ENCODE results near the gene BRD2. TPM values are rescaled to one million over a fixed set of nuclear protein-coding genes. Genes with fewer than 3 reads are reported as not detected.

Gene BRD2
- total RNA-seq, 1 experiment from 2014 or later = 171 TPM

DNA sequence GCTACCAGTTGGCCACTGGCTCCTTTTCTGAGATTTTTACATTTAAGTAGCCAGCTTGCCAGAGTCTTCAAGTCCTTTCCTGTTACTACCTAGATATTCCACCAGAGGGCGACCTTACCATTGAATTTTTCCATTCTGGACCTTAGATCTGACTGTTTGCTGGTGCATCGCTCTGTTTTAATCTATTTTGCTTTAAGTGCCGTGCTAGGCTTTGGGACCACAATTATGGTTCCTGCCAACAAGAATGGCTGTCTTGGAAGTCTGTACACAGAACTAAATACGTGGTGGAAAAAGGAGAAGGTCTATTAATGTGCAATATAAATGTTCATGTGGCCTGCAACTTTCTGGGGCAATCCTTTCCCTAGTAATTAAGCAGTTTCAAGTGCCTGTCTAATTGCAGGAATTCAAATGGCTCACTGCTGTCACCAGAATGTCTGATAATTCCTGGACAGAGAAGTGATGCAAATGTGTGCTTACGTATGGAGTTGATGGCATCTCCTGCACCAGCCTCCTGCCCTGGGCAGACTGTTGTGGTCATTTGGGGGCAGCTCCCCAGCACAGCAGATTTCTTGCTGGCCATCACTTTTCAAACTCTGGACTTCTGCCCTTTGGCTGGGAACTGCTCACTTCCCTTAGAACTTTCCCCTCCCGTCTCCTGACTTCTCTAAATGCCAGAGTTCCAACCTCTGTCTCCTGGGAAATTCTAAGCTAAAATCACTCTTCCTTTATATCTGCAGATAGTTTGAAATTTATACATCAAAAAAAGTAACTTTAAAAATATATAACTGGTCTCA is 46.6 kb downstream of the BRD2 start:
- no peaks in the 10 kb centered on the region for H3K9me2 ChIP-seq (replicated peaks; ENCODE audit: low read length)
- intact Hi-C loops (cut with micrococcal nuclease) = loop anchor here (1.0 to 2.0 kb wide), 3 partner anchors 78 to 233 kb away; no protein-coding TSS in a partner anchor
- H3K4me2 ChIP-seq (ENCODE audit: low read length) = no peak overlapping the region
- ChIA-PET CTCF (interaction anchor here (0.7 kb wide), 1 partner anchor 395 kb away, joined by 3 read pairs; no protein-coding TSS in a partner anchor), POLR2A (ENCODE audit: unreplicated experiment) (interaction anchor here (0.6 kb wide), 1 partner anchor 1922 kb away, joined by 3 read pairs; no protein-coding TSS in a partner anchor)
- H3K4me1 ChIP-seq (ENCODE audit: insufficient read depth, low read length) = no peaks in the 10 kb centered on the region
- no peaks in the 10 kb centered on the region for H4K20me1 ChIP-seq (ENCODE audit: low read length)
- H3F3A ChIP-seq (ENCODE audit: low read length, unreplicated experiment) = no peaks in the 10 kb centered on the region
- H3K4me3 ChIP-seq (ENCODE audit: low read length) = no peak overlapping the region
- H3K9me3 ChIP-seq (ENCODE audit: low read length) = no peaks in the 10 kb centered on the region
- no peaks in the 10 kb centered on the region for H3K79me2 ChIP-seq (ENCODE audit: low read length)
- no peak overlapping the region for H2AFZ ChIP-seq (ENCODE audit: low read length)
- TF ChIP-seq EZH2phosphoT487 (IDR thresholded peaks at IDR 0.05; ENCODE audit: borderline replicate concordance, low read length) = no peak
- no peak for TF ChIP-seq EZH2 (IDR thresholded peaks at IDR 0.05; ENCODE audit: low read length, unreplicated experiment)
- TF ChIP-seq CTCF (conservative IDR thresholded peaks at IDR 0.05; ENCODE audit: low read depth, low read length) = peak; percentile 82
- ATAC-seq (peak; percentile 74), DNase-seq (peak; percentile 83)
- H3K36me3 ChIP-seq (ENCODE audit: low read depth, low read length) = no peaks in the 10 kb centered on the region
- no peak overlapping the region for H3K27ac ChIP-seq (ENCODE audit: low read length)
- H3K9ac ChIP-seq (ENCODE audit: low read length) = no peak overlapping the region
- peaks cover 83% of the 10 kb centered on the region for H3K27me3 ChIP-seq (ENCODE audit: low read length)
- no TSS peak for BruUV-seq (replicated peaks)

DNA sequence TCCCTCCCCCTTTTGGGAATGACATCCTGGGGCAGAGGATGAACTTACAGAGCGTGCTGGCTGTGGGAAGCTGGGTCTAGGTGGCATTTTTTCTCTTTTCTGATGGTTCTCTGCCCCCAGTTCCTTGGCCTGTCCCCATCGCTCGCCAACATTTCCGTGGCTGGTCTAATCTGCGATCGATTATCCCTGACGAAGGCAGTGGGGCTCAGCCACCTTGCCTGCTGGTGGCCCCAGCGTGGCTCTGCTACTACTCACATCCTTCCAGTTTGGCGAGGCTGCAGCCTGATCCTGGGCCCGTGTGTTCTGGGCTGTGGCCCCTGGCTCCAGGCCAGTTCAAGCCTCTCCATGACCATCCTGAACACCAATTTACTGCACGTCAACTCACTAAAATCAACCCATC is 47.4 kb downstream of the BRD2 start:
- ATAC-seq (no peak), DNase-seq (no peak)
- H3K27ac ChIP-seq (ENCODE audit: low read length) = no peak overlapping the region
- no peaks in the 10 kb centered on the region for H3K9me3 ChIP-seq (ENCODE audit: low read length)
- intact Hi-C loops (cut with micrococcal nuclease) = loop anchor here (2.0 kb wide), 1 partner anchor 77 kb away; no protein-coding TSS in a partner anchor
- H3K4me2 ChIP-seq (ENCODE audit: low read length) = no peak overlapping the region
- H3K79me2 ChIP-seq (ENCODE audit: low read length) = no peaks in the 10 kb centered on the region
- TF ChIP-seq CTCF (conservative IDR thresholded peaks at IDR 0.05; ENCODE audit: low read depth, low read length) (no peak), EZH2phosphoT487 (IDR thresholded peaks at IDR 0.05; ENCODE audit: borderline replicate concordance, low read length) (no peak), EZH2 (IDR thresholded peaks at IDR 0.05; ENCODE audit: low read length, unreplicated experiment) (no peak)
- ChIA-PET CTCF (interaction anchor here (0.7 kb wide), 1 partner anchor 394 kb away, joined by 3 read pairs; no protein-coding TSS in a partner anchor), POLR2A (ENCODE audit: unreplicated experiment) (no interaction called here)
- no peak overlapping the region for H3K9ac ChIP-seq (ENCODE audit: low read length)
- BruUV-seq (replicated peaks) = no TSS peak
- H3K9me2 ChIP-seq (replicated peaks; ENCODE audit: low read length) = no peaks in the 10 kb centered on the region
- no peaks in the 10 kb centered on the region for H4K20me1 ChIP-seq (ENCODE audit: low read length)
- H3K4me3 ChIP-seq (ENCODE audit: low read length) = no peak overlapping the region
- peaks cover 84% of the 10 kb centered on the region for H3K27me3 ChIP-seq (ENCODE audit: low read length)
- no peaks in the 10 kb centered on the region for H3K4me1 ChIP-seq (ENCODE audit: insufficient read depth, low read length)
- H3K36me3 ChIP-seq (ENCODE audit: low read depth, low read length) = no peaks in the 10 kb centered on the region
- no peaks in the 10 kb centered on the region for H3F3A ChIP-seq (ENCODE audit: low read length, unreplicated experiment)
- no peak overlapping the region for H2AFZ ChIP-seq (ENCODE audit: low read length)

GRCh38 chr6:33017018-33017417 is 48.6 kb downstream of the BRD2 start:
- ATAC-seq (no peak), DNase-seq (no peak)
- ChIA-PET POLR2A (ENCODE audit: unreplicated experiment) (no interaction called here), CTCF (no interaction called here)
- Histone ChIP-seq H3K4me2 (ENCODE audit: low read length) (no peak overlapping the region), H3K9ac (ENCODE audit: low read length) (no peak overlapping the region), H4K20me1 (ENCODE audit: low read length) (no peaks in the 10 kb centered on the region), H3K9me3 (ENCODE audit: low read length) (no peaks in the 10 kb centered on the region), H3K27ac (ENCODE audit: low read length) (no peak overlapping the region), H3K79me2 (ENCODE audit: low read length) (no peaks in the 10 kb centered on the region), H3K9me2 (replicated peaks; ENCODE audit: low read length) (no peaks in the 10 kb centered on the region), H3F3A (ENCODE audit: low read length, unreplicated experiment) (no peaks in the 10 kb centered on the region), H3K4me1 (ENCODE audit: insufficient read depth, low read length) (no peaks in the 10 kb centered on the region), H2AFZ (ENCODE audit: low read length) (no peak overlapping the region), H3K36me3 (ENCODE audit: low read depth, low read length) (no peaks in the 10 kb centered on the region), H3K27me3 (ENCODE audit: low read length) (peaks cover 87% of the 10 kb centered on the region), H3K4me3 (ENCODE audit: low read length) (no peak overlapping the region)
- TF ChIP-seq EZH2phosphoT487 (IDR thresholded peaks at IDR 0.05; ENCODE audit: borderline replicate concordance, low read length) = no peak
- no peak for TF ChIP-seq CTCF (conservative IDR thresholded peaks at IDR 0.05; ENCODE audit: low read depth, low read length)
- no peak for TF ChIP-seq EZH2 (IDR thresholded peaks at IDR 0.05; ENCODE audit: low read length, unreplicated experiment)
- BruUV-seq (replicated peaks) = no TSS peak
- intact Hi-C loops (cut with micrococcal nuclease) = no loop called here
